ENCODE results near the gene TENT4A.

DNA sequence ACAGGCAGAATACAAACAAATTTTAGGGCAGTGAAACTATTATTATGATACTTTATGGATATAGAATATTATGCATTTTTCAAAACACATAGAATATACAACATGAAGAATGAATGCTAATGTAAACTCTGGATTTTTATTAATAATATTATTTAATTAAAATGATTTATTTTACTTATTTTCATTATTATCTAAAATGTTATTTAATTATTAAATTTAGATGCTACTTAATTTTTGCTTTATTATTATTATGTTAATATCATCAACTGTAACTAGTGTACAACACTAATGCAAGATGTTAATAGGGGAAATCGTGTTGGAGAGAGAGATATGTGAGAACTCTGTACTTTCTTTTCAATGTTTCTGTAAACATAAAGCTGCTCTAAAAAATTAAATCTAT, 39.3 kb upstream of the TENT4A start:
- no peak for TF ChIP-seq POLR2AphosphoS5 (IDR thresholded peaks at IDR 0.05)
- TF ChIP-seq CTCF (IDR thresholded peaks at IDR 0.05): no peak
